Measurements from ENCODE around the gene TMEM117. TPM values are rescaled to one million over a fixed set of nuclear protein-coding genes. Genes with fewer than 3 reads are reported as not detected.
"Not testable (repeated sequence)": the region's sequence is repeated elsewhere in the genome, so short reads cannot be mapped to it uniquely, and the experiment has no call there.

The TMEM117 gene
- total RNA-seq, 1 experiment from 2014 or later, result 5.9 TPM

DNA sequence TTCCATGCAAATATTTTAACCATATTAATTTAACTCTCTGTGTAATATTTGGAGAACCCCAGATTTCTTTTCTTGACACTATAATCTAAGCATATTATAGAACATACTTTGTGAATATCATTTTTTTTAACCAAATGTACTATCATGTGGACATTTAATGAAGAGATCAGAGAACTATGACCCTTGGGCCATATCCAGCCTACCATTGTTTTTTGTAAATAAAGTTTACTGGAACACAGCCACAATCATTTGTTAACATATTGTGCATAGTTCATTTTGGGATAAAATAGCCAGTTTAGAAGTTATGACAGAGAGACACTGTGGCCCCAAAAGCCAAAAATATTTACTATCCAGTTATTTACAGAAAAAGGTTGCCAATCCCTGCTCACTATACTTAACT is 338.2 kb downstream of the TMEM117 start:
- ChIA-PET CTCF (no interaction called here), POLR2A (ENCODE audit: low non-redundant PET) (no interaction called here)
- TF ChIP-seq EZH2 (IDR thresholded peaks at IDR 0.05; ENCODE audit: borderline replicate concordance, low read depth, low read length, poor library complexity, severe bottlenecking) (no peak), CTCF (conservative IDR thresholded peaks at IDR 0.05; ENCODE audit: low read depth, low read length) (no peak)
- Histone ChIP-seq H3K4me3 (ENCODE audit: low read depth, low read length, poor library complexity, severe bottlenecking) (no peak overlapping the region), H3K4me1 (ENCODE audit: insufficient read depth, low read length, poor library complexity, severe bottlenecking) (no peaks in the 10 kb centered on the region), H3K27me3 (replicated peaks; ENCODE audit: insufficient read depth, low read depth, low read length, poor library complexity) (no peaks in the 10 kb centered on the region), H3K36me3 (ENCODE audit: insufficient read depth, low read length, poor library complexity, severe bottlenecking) (no peaks in the 10 kb centered on the region), H3K9me3 (ENCODE audit: low read depth, low read length, poor library complexity, severe bottlenecking) (no peaks in the 10 kb centered on the region), H3K27ac (ENCODE audit: low read depth, low read length, poor library complexity, severe bottlenecking) (no peak overlapping the region)
- intact Hi-C loops (cut with micrococcal nuclease; ENCODE audit: unreplicated experiment), result no loop called here
- no peak for DNase-seq (ENCODE audit: low spot score)
- BruUV-seq (replicated peaks), result no TSS peak

DNA sequence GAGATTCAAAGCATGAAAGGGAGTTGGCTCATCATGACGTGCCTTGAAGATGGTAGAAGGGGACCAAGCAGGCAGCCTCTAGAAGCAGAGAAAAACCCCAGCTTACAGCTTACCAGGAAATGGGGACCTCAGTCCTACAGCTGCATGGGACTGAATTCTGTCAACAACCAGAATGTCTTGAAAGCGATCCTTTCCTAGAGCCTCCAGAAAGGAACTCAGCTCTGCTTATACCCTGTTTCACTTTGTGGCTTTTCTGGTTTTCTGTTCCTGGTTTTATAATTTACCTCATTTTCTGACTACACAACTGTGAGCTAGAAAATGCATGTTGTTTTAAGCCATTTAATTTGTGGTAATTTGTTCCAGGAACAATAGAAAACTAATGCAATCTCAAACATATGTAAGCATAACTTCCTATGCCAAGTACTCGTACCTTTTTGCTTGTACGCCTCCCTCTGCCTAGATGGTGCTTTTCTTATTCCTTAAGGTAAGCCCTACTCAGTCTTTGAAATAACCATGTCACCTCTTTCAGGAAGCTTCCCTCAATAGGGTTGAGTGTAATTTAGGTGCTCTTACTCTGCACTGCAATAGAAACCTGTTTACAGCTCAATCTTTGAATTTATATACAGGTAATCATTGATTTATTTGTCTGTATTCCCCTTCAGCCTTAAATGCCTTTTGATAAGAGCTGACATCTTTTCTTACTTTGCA is 348.8 kb downstream of the TMEM117 start:
- TF ChIP-seq EZH2 (IDR thresholded peaks at IDR 0.05; ENCODE audit: borderline replicate concordance, low read depth, low read length, poor library complexity, severe bottlenecking) (no peak), CTCF (conservative IDR thresholded peaks at IDR 0.05; ENCODE audit: low read depth, low read length) (no peak)
- intact Hi-C loops (cut with micrococcal nuclease; ENCODE audit: unreplicated experiment), result no loop called here
- BruUV-seq (replicated peaks), result no TSS peak
- no peaks in the 10 kb centered on the region for H3K4me1 ChIP-seq (ENCODE audit: insufficient read depth, low read length, poor library complexity, severe bottlenecking)
- no peak overlapping the region for H3K27ac ChIP-seq (ENCODE audit: low read depth, low read length, poor library complexity, severe bottlenecking)
- H3K4me3 ChIP-seq (ENCODE audit: low read depth, low read length, poor library complexity, severe bottlenecking), result no peak overlapping the region
- no peaks in the 10 kb centered on the region for H3K9me3 ChIP-seq (ENCODE audit: low read depth, low read length, poor library complexity, severe bottlenecking)
- H3K27me3 ChIP-seq (replicated peaks; ENCODE audit: insufficient read depth, low read depth, low read length, poor library complexity), result no peaks in the 10 kb centered on the region
- no peaks in the 10 kb centered on the region for H3K36me3 ChIP-seq (ENCODE audit: insufficient read depth, low read length, poor library complexity, severe bottlenecking)
- ChIA-PET POLR2A (ENCODE audit: low non-redundant PET) (no interaction called here), CTCF (no interaction called here)
- DNase-seq (ENCODE audit: low spot score), result no peak

- Histone ChIP-seq H3K9me3 (ENCODE audit: low read depth, low read length, poor library complexity, severe bottlenecking) (no peaks in the 10 kb centered on the region), H3K36me3 (ENCODE audit: insufficient read depth, low read length, poor library complexity, severe bottlenecking) (no peaks in the 10 kb centered on the region), H3K4me1 (ENCODE audit: insufficient read depth, low read length, poor library complexity, severe bottlenecking) (no peaks in the 10 kb centered on the region), H3K27me3 (replicated peaks; ENCODE audit: insufficient read depth, low read depth, low read length, poor library complexity) (no peaks in the 10 kb centered on the region), H3K27ac (ENCODE audit: low read depth, low read length, poor library complexity, severe bottlenecking) (no peak overlapping the region), H3K4me3 (ENCODE audit: low read depth, low read length, poor library complexity, severe bottlenecking) (no peak overlapping the region)
- ChIA-PET CTCF (no interaction called here), POLR2A (ENCODE audit: low non-redundant PET) (no interaction called here)
- no peak for DNase-seq (ENCODE audit: low spot score)
- intact Hi-C loops (cut with micrococcal nuclease; ENCODE audit: unreplicated experiment), result no loop called here
- no peak for TF ChIP-seq CTCF (conservative IDR thresholded peaks at IDR 0.05; ENCODE audit: low read depth, low read length)
- no TSS peak for BruUV-seq (replicated peaks)
These were observed 357.4 kb downstream of the TMEM117 start for GRCh38 chr12:44193281-44193680.

- BruUV-seq (replicated peaks); H3K27me3 ChIP-seq (replicated peaks; ENCODE audit: insufficient read depth, low read depth, low read length, poor library complexity); H3K27ac ChIP-seq (ENCODE audit: low read depth, low read length, poor library complexity, severe bottlenecking); H3K4me3 ChIP-seq (ENCODE audit: low read depth, low read length, poor library complexity, severe bottlenecking); H3K4me1 ChIP-seq (ENCODE audit: insufficient read depth, low read length, poor library complexity, severe bottlenecking); H3K36me3 ChIP-seq (ENCODE audit: insufficient read depth, low read length, poor library complexity, severe bottlenecking); DNase-seq (ENCODE audit: low spot score); H3K9me3 ChIP-seq (ENCODE audit: low read depth, low read length, poor library complexity, severe bottlenecking); POLR2A ChIA-PET (ENCODE audit: low non-redundant PET); intact Hi-C loops (cut with micrococcal nuclease; ENCODE audit: unreplicated experiment); CTCF ChIA-PET: not testable (repeated sequence)
These were observed 359.8 kb downstream of the TMEM117 start for GRCh38 chr12:44195719-44196118.

Data from A673 (cell line).